ENCODE measurements around the gene WSB2.
A peak's percentile ranks its signal among the peaks of the same experiment; 100 is the strongest.

WSB2 gene

GRCh38 chr12:118035190-118036041, 25.6 kb downstream of the WSB2 start:
- DNase-seq (ENCODE audit: extremely low read depth, low read depth) = peak; percentile 21
- H3K4me3 ChIP-seq (replicated peaks; ENCODE audit: low read depth, low read length) = no peak overlapping the region
- TF ChIP-seq CTCF (IDR thresholded peaks at IDR 0.05; ENCODE audit: low read depth, low read length, missing control alignments) = no peak

GRCh38 chr12:118034429-118035189, 26.4 kb downstream of the WSB2 start:
- peak; percentile 72 for DNase-seq (ENCODE audit: extremely low read depth, low read depth)
- H3K4me3 ChIP-seq (replicated peaks; ENCODE audit: low read depth, low read length) = no peak overlapping the region
- TF ChIP-seq CTCF (IDR thresholded peaks at IDR 0.05; ENCODE audit: low read depth, low read length, missing control alignments) = peak; percentile 45

- no peak for DNase-seq (ENCODE audit: extremely low read depth, low read depth)
- no peak for TF ChIP-seq CTCF (IDR thresholded peaks at IDR 0.05; ENCODE audit: low read depth, low read length, missing control alignments)
- H3K4me3 ChIP-seq (replicated peaks; ENCODE audit: low read depth, low read length) = no peak overlapping the region
Measured at GRCh38 chr12:118033902-118034301, 27.1 kb downstream of the WSB2 start.

DNA sequence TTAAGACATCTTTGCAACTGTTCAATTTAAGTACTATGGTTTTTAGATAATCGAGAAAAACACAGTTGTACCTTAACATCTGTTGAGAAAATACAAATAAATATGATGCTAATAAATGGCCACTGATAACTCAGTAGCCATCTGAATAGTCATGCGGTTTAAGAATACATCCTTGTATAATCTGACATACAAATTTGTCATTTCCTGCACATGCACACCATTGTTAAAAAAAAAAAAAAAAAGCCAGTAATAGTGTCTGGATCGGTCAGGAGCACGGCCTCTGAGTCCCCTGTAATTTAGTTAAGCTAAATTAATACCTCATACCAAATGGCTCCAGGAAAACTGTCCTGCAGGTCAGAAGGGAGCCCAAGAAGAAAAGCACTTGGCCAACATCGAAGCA, 27.7 kb downstream of the WSB2 start:
- DNase-seq (ENCODE audit: extremely low read depth, low read depth) = no peak
- no peak overlapping the region for H3K4me3 ChIP-seq (replicated peaks; ENCODE audit: low read depth, low read length)
- TF ChIP-seq CTCF (IDR thresholded peaks at IDR 0.05; ENCODE audit: low read depth, low read length, missing control alignments) = no peak

DNA sequence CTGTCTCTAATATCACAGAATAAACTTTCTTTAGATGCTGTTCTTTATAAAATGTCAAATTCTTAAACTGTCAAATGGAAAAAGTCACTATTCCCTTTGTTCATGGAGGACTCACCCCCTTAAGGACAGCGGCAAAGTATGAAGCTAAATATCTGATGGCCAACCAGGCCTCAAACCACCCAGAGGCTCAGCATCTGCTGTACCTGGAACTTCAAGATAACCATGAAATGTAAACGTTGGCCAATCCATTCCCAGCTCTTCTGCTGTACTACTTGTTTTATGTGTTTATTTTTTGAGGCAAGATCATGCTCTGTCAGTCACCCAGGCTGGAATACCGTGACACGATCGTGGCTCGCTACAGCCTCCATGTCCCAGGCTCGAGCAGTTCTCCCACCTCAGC, 28.8 kb downstream of the WSB2 start:
- no peak for DNase-seq (ENCODE audit: extremely low read depth, low read depth)
- TF ChIP-seq CTCF (IDR thresholded peaks at IDR 0.05; ENCODE audit: low read depth, low read length, missing control alignments) = no peak
- H3K4me3 ChIP-seq (replicated peaks; ENCODE audit: low read depth, low read length) = no peak overlapping the region

DNA sequence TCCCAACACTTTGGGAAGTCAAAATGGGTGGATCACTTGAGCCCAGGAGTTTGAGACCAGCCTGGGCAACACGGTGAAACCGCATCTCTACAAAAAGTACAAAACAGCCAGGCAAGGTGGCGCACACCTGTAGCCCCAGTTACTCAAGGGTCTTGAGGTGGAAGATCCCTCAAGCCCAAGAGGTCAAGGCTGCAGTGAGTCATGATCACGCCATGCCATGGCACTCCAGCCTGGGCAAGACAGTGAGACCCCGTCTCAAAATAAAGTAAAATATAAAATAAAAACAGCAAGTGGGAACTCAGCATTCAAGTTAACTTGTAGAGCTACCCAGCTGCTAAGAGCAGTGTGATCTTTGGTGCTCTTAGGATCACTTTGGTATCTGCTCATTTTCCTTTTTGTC, 31.8 kb downstream of the WSB2 start:
- no peak for TF ChIP-seq CTCF (IDR thresholded peaks at IDR 0.05; ENCODE audit: low read depth, low read length, missing control alignments)
- no peak overlapping the region for H3K4me3 ChIP-seq (replicated peaks; ENCODE audit: low read depth, low read length)
- DNase-seq (ENCODE audit: extremely low read depth, low read depth) = no peak

Data from HFF-Myc (cell line).